ENCODE results near the gene ANKRD63. TPM values are rescaled to one million over a fixed set of nuclear protein-coding genes. Genes with fewer than 3 reads are reported as not detected.

ANKRD63 gene
- total RNA-seq, 1 experiment from 2014 or later: 1.2 TPM

GRCh38 chr15:40245666-40246450 is 37.0 kb downstream of the ANKRD63 start:
- ChIA-PET POLR2A (no interaction called here), CTCF (interaction anchor here (1.1 to 15.1 kb wide), 8 partner anchors 13 to 186 kb away, joined by 3 to 224 read pairs (median 5); no protein-coding TSS in a partner anchor)
- no peaks in the 10 kb centered on the region for H3K36me3 Mint-ChIP-seq
- H3K27ac Mint-ChIP-seq: no peak overlapping the region
- peak; percentile 12 for DNase-seq (ENCODE audit: low spot score)
- peaks cover 14% of the 10 kb centered on the region for H3K4me1 Mint-ChIP-seq
- ATAC-seq: peak; percentile 20; the same call in 1 of the 2 replicates
- H3K4me3 Mint-ChIP-seq: no peak overlapping the region
- peaks cover 7% of the 10 kb centered on the region; the same call in 1 of the 2 replicates for H3K27me3 Mint-ChIP-seq (ENCODE audit: low read depth)
- no peaks in the 10 kb centered on the region for H3K9me3 Mint-ChIP-seq
- TF ChIP-seq USF1 (CRISPR knock-in tag; IDR thresholded peaks at IDR 0.05) (no peak), TP53 (CRISPR knock-in tag; IDR thresholded peaks at IDR 0.05) (no peak), IRF1 (CRISPR knock-in tag; IDR thresholded peaks at IDR 0.05) (no peak), ZNF396 (CRISPR knock-in tag; IDR thresholded peaks at IDR 0.05; ENCODE audit: borderline replicate concordance) (no peak), ETV6 (CRISPR knock-in tag; IDR thresholded peaks at IDR 0.05) (no peak), MYBL2 (CRISPR knock-in tag; IDR thresholded peaks at IDR 0.05) (no peak), MXD4 (CRISPR knock-in tag; IDR thresholded peaks at IDR 0.05; ENCODE audit: borderline replicate concordance) (no peak), NFYB (CRISPR knock-in tag; conservative IDR thresholded peaks at IDR 0.05; ENCODE audit: low read depth) (no peak), NR1H2 (CRISPR knock-in tag; IDR thresholded peaks at IDR 0.05) (no peak), PRRX2 (CRISPR knock-in tag; IDR thresholded peaks at IDR 0.05) (no peak), CDX4 (CRISPR knock-in tag; IDR thresholded peaks at IDR 0.05; ENCODE audit: borderline replicate concordance) (no peak), E2F4 (CRISPR knock-in tag; IDR thresholded peaks at IDR 0.05; ENCODE audit: borderline replicate concordance, low read depth) (no peak), ZBTB43 (CRISPR knock-in tag; IDR thresholded peaks at IDR 0.05) (no peak), PRDM15 (CRISPR knock-in tag; IDR thresholded peaks at IDR 0.05) (no peak), NFE2L1 (CRISPR knock-in tag; IDR thresholded peaks at IDR 0.05) (no peak), ATF6 (CRISPR knock-in tag; IDR thresholded peaks at IDR 0.05) (no peak), AFF4 (CRISPR knock-in tag; IDR thresholded peaks at IDR 0.05; ENCODE audit: borderline replicate concordance) (no peak), ZNF263 (CRISPR knock-in tag; IDR thresholded peaks at IDR 0.05; ENCODE audit: low read depth) (no peak)
